Stromal cell of bone marrow (primary cell): ENCODE results near the gene GALK2.
"Not testable (repeated sequence)": the region's sequence is repeated elsewhere in the genome, so short reads cannot be mapped to it uniquely, and the experiment has no call there.

Experiments used
- DNase-seq: peaks from one replicate; pipeline ENCODE4 v3.0.0-alpha.2; 2012; ENCODE audit warnings: low read depth

GALK2 gene

GRCh38 chr15:49164865-49165264 lies 5.2 kb upstream of the GALK2 start:
- DNase-seq: no peak

- no peak for DNase-seq
Measured at GRCh38 chr15:49168016-49168415, 2.0 kb upstream of the GALK2 start.

GRCh38 chr15:49171790-49172189 lies 1.7 kb downstream of the GALK2 start:
- no peak for DNase-seq

- no peak for DNase-seq
Measured at GRCh38 chr15:49174902-49175301, 4.9 kb downstream of the GALK2 start.

- not testable (repeated sequence) for DNase-seq
Measured at GRCh38 chr15:49175582-49176397, 5.7 kb downstream of the GALK2 start.

- no peak for DNase-seq
Measured at GRCh38 chr15:49178497-49178896, 8.4 kb downstream of the GALK2 start.

GRCh38 chr15:49179433-49180190 lies 9.6 kb downstream of the GALK2 start:
- no peak for DNase-seq

- no peak for DNase-seq
Measured at GRCh38 chr15:49182128-49182527, 12.1 kb downstream of the GALK2 start.

- DNase-seq: not testable (repeated sequence)
Measured at GRCh38 chr15:49183741-49184140, 13.7 kb downstream of the GALK2 start.

- DNase-seq: no peak
Measured at GRCh38 chr15:49185473-49185872, 15.4 kb downstream of the GALK2 start.

GRCh38 chr15:49187549-49188245 lies 17.6 kb downstream of the GALK2 start:
- no peak for DNase-seq

- DNase-seq: no peak
Measured at GRCh38 chr15:49188933-49189332, 18.9 kb downstream of the GALK2 start.

- no peak for DNase-seq
Measured at GRCh38 chr15:49189631-49190030, 19.6 kb downstream of the GALK2 start.

GRCh38 chr15:49190586-49190985 lies 20.5 kb downstream of the GALK2 start:
- no peak for DNase-seq

GRCh38 chr15:49191892-49192291 lies 21.8 kb downstream of the GALK2 start:
- DNase-seq: no peak

GRCh38 chr15:49196856-49197255 lies 26.8 kb downstream of the GALK2 start:
- no peak for DNase-seq

- peak; percentile 29 for DNase-seq
Measured at GRCh38 chr15:49199666-49200065, 29.6 kb downstream of the GALK2 start.

GRCh38 chr15:49200347-49200746 lies 30.3 kb downstream of the GALK2 start:
- no peak for DNase-seq

- not testable (repeated sequence) for DNase-seq
Measured at GRCh38 chr15:49208102-49208501, 38.1 kb downstream of the GALK2 start.

GRCh38 chr15:49212897-49213296 lies 42.9 kb downstream of the GALK2 start:
- no peak for DNase-seq

GRCh38 chr15:49215768-49216739 lies 46.0 kb downstream of the GALK2 start:
- no peak for DNase-seq
